Neural cell (in vitro differentiated cells): ENCODE results near the gene ZNF559.

Experiments
- CTCF ChIP-seq: fragments of 450-650 bp; IDR thresholded peaks from 2 replicates; pipeline ENCODE4 v1.5.1; 2014; ENCODE audit warnings: antibody characterized with exemption, mild to moderate bottlenecking, moderate library complexity; ENCODE audit not compliant: poor library complexity, severe bottlenecking
- EP300 ChIP-seq: fragments of 450-650 bp; conservative IDR thresholded peaks from 2 replicates; pipeline ENCODE4 v1.6.1; 2014; ENCODE audit warnings: antibody characterized with exemption, mild to moderate bottlenecking, moderate library complexity; ENCODE audit not compliant: poor library complexity, severe bottlenecking
- EZH2 ChIP-seq: fragments of 200-600, 300-800 bp; shearing (Covaris generic), sonication (generic); IDR thresholded peaks from 2 replicates; pipeline ENCODE4 v1.6.1; 2014; ENCODE audit warnings: antibody characterized with exemption, low read length, borderline replicate concordance, mild to moderate bottlenecking; ENCODE audit not compliant: insufficient read depth, poor library complexity, severe bottlenecking
- REST ChIP-seq: IDR thresholded peaks from 2 replicates; pipeline ENCODE4 v1.6.1; 2012; ENCODE audit warnings: borderline replicate concordance

- TF ChIP-seq EP300 = no peak
- no peak for TF ChIP-seq REST
- TF ChIP-seq CTCF = no peak
- no peak for TF ChIP-seq EZH2
Measured at GRCh38 chr19:9296336-9296735, 27.6 kb upstream of the ZNF559 start.
